HEK293T (cell line): ENCODE results near the gene RRP1B.

Experiments
- BHLHE40 ChIP-seq: fragments of 450-650 bp; IDR thresholded peaks from 2 replicates; pipeline ENCODE4 v1.6.1; 2016; ENCODE audit warnings: mild to moderate bottlenecking, moderate library complexity, borderline replicate concordance
- FOXK2 ChIP-seq: fragments of 450-650 bp; IDR thresholded peaks from 2 replicates; pipeline ENCODE4 v1.6.1; 2016; ENCODE audit warnings: mild to moderate bottlenecking
- FOXM1 ChIP-seq: fragments of 450-650 bp; IDR thresholded peaks from 2 replicates; pipeline ENCODE4 v1.6.1; 2017; ENCODE audit warnings: mild to moderate bottlenecking, borderline replicate concordance
- LEF1 ChIP-seq: fragments of 450-650 bp; IDR thresholded peaks from 2 replicates; pipeline ENCODE4 v1.6.1; 2017; ENCODE audit warnings: mild to moderate bottlenecking, borderline replicate concordance
- SUZ12 ChIP-seq: fragments of 450-650 bp; IDR thresholded peaks from 2 replicates; pipeline ENCODE4 v1.6.1; 2016; ENCODE audit warnings: mild to moderate bottlenecking
- TARDBP ChIP-seq: fragments of 450-650 bp; IDR thresholded peaks from 2 replicates; pipeline ENCODE4 v1.6.1; 2016
- ZNF384 ChIP-seq: fragments of 450-650 bp; IDR thresholded peaks from 2 replicates; pipeline ENCODE4 v1.6.1; 2016

DNA sequence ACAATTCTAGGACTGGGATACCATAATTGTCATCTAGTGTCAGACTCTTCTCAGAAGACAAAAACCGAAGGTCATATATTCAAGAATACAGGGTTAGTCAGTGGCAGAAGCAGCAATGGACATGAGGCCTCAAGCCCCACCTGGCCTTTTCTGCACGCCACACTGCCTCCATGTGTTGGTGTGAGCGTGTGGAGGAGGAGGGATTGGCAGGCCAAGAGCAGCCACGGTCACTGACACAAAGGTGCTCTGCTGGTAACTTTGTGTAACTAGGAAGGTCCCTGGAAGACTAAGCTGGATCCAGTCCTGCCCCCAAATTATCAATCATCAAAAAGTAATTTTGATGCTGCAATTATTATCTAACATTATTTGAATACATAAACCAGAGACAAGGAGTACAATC, 35.0 kb upstream of the RRP1B start:
- TF ChIP-seq FOXM1 (no peak), TARDBP (no peak), ZNF384 (no peak), FOXK2 (no peak), BHLHE40 (no peak), LEF1 (no peak), SUZ12 (no peak)
